ENCODE measurements around the gene VRK3.

- no peak for TF ChIP-seq CTCF (IDR thresholded peaks at IDR 0.05)
- TF ChIP-seq POLR2A (IDR thresholded peaks at IDR 0.05): no peak
- no peak for TF ChIP-seq POLR2AphosphoS5 (IDR thresholded peaks at IDR 0.05)
- no peak for TF ChIP-seq EP300 (IDR thresholded peaks at IDR 0.05)
Observed at GRCh38 chr19:49968279-49968922, 56.8 kb downstream of the VRK3 start.

All from upper lobe of left lung (tissue), 4 donors.